ENCODE data around the gene TBC1D19. TPM values are rescaled to one million over a fixed set of nuclear protein-coding genes. Genes with fewer than 3 reads are reported as not detected.
"Not testable (repeated sequence)": the region's sequence is repeated elsewhere in the genome, so short reads cannot be mapped to it uniquely, and the experiment has no call there.

Gene TBC1D19
- total and polyA plus RNA-seq, 4 donors: 2.1 to 41.6 (median 8.3) TPM

- TF ChIP-seq CTCF (IDR thresholded peaks at IDR 0.05; ENCODE audit: control extremely low read depth, extremely low read depth): no peak
- Histone ChIP-seq H3K9me3 (ENCODE audit: control insufficient read depth in 4 of 4, insufficient read depth in 3 of 4, low read length in 3 of 4) (no peaks in the 10 kb centered on the region), H3K4me1 (ENCODE audit: control insufficient read depth in 5 of 5, insufficient read depth in 5 of 5, low read length in 5 of 5) (peaks cover 0 to 27% (median 0%) of the 10 kb centered on the region in 5 donors), H3K27ac (ENCODE audit: low read depth in 1 of 2, low read length in 1 of 2) (no peak overlapping the region), H3K36me3 (ENCODE audit: control insufficient read depth in 4 of 4, insufficient read depth in 4 of 4, low read length in 4 of 4) (no peaks in the 10 kb centered on the region), H3K27me3 (ENCODE audit: control insufficient read depth in 3 of 3, insufficient read depth in 3 of 3, low read length in 2 of 3) (no peaks in the 10 kb centered on the region), H3K9ac (ENCODE audit: insufficient read depth in 1 of 2, low read length in 2 of 2) (peak overlapping the region in 1 of 2 donors; percentile 4), H3K4me3 (no peak overlapping the region)
- ATAC-seq (ENCODE audit: insufficient read depth, low FRiP score) (peak; percentile 6), DNase-seq (peak; percentile 78 to 91 (median 88))
- WGBS, 2 donors: 48 to 72% methylated on average over 7 of the region's 7 CpGs
Measured at GRCh38 chr4:26576231-26576739, 7.6 kb upstream of the TBC1D19 start.

GRCh38 chr4:26577066-26577465 lies 6.8 kb upstream of the TBC1D19 start:
- Histone ChIP-seq H3K4me3 (no peak overlapping the region), H3K27me3 (ENCODE audit: control insufficient read depth in 3 of 3, insufficient read depth in 3 of 3, low read length in 2 of 3) (no peaks in the 10 kb centered on the region), H3K36me3 (ENCODE audit: control insufficient read depth in 4 of 4, insufficient read depth in 4 of 4, low read length in 4 of 4) (no peaks in the 10 kb centered on the region), H3K4me1 (ENCODE audit: control insufficient read depth in 5 of 5, insufficient read depth in 5 of 5, low read length in 5 of 5) (peaks cover 0 to 27% (median 0%) of the 10 kb centered on the region in 5 donors), H3K9me3 (ENCODE audit: control insufficient read depth in 4 of 4, insufficient read depth in 3 of 4, low read length in 3 of 4) (no peaks in the 10 kb centered on the region), H3K9ac (ENCODE audit: insufficient read depth in 1 of 2, low read length in 2 of 2) (no peak overlapping the region), H3K27ac (ENCODE audit: low read depth in 1 of 2, low read length in 1 of 2) (no peak overlapping the region)
- no peak for TF ChIP-seq CTCF (IDR thresholded peaks at IDR 0.05; ENCODE audit: control extremely low read depth, extremely low read depth)
- DNase-seq (peak in 1 of 3 donors; percentile 24), ATAC-seq (ENCODE audit: insufficient read depth, low FRiP score) (no peak)
- 79 to 80% methylated on average over 2 of the region's 2 CpGs for WGBS, 2 donors

DNA sequence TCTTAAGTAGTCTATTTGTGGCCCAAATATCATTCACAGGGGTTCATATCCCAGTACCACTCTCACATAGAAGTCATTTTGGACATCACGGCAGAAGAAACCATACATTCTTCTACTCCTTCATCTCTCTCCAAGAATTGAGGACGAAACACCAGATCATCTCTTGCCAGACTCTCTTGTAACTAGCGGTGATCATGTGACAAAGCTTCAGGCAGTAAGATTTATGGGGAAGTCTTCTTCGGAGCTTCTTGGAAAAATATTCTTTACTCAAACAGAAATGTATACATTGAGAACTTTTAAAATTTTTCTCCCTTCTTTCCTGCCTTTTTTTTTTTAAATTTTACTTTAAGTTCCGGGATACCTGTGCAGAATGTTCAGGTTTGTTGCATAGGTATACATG lies 4.7 kb upstream of the TBC1D19 start:
- DNase-seq: no peak
- TF ChIP-seq CTCF (IDR thresholded peaks at IDR 0.05; ENCODE audit: control extremely low read depth, extremely low read depth): no peak
- Histone ChIP-seq H3K9me3 (ENCODE audit: control insufficient read depth in 4 of 4, insufficient read depth in 3 of 4, low read length in 3 of 4) (no peaks in the 10 kb centered on the region), H3K9ac (ENCODE audit: insufficient read depth in 1 of 2, low read length in 2 of 2) (no peak overlapping the region), H3K27me3 (ENCODE audit: control insufficient read depth in 3 of 3, insufficient read depth in 3 of 3, low read length in 2 of 3) (no peaks in the 10 kb centered on the region), H3K4me1 (ENCODE audit: control insufficient read depth in 5 of 5, insufficient read depth in 5 of 5, low read length in 5 of 5) (peaks cover 0 to 27% (median 0%) of the 10 kb centered on the region in 5 donors), H3K4me3 (no peak overlapping the region), H3K36me3 (ENCODE audit: control insufficient read depth in 4 of 4, insufficient read depth in 4 of 4, low read length in 4 of 4) (no peaks in the 10 kb centered on the region), H3K27ac (ENCODE audit: low read depth in 1 of 2, low read length in 1 of 2) (no peak overlapping the region)
- WGBS, 2 donors: 96 to 97% methylated on average over 5 of the region's 5 CpGs
- ATAC-seq (ENCODE audit: insufficient read depth, low FRiP score): no peak

DNA sequence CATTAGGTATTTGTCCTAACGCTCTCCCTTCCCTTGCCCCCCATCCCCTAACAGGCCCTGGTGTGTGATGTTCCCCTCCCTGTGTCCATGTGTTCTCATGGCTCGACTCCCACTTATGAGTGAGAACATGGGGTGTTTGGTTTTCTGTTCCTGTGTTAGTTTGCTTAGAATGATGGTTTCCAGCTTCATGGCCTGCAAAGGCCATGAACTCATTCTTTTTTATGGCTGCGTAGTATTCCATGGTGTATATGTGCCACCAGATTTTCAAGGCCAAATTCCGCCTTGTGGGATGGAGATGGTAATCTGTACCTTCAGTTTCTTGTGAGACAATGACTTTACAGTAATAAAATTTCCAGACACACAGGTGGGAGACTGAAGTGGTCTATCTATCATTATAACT lies 2.5 kb upstream of the TBC1D19 start:
- not testable (repeated sequence) for H3K9me3 ChIP-seq (ENCODE audit: control insufficient read depth in 4 of 4, insufficient read depth in 3 of 4, low read length in 3 of 4); DNase-seq; ATAC-seq (ENCODE audit: insufficient read depth, low FRiP score); H3K4me3 ChIP-seq; H3K9ac ChIP-seq (ENCODE audit: insufficient read depth in 1 of 2, low read length in 2 of 2); H3K36me3 ChIP-seq (ENCODE audit: control insufficient read depth in 4 of 4, insufficient read depth in 4 of 4, low read length in 4 of 4); H3K27me3 ChIP-seq (ENCODE audit: control insufficient read depth in 3 of 3, insufficient read depth in 3 of 3, low read length in 2 of 3); H3K27ac ChIP-seq (ENCODE audit: low read depth in 1 of 2, low read length in 1 of 2)
- WGBS, 2 donors: 94 to 99% methylated on average over 4 of the region's 4 CpGs
- peaks cover 0 to 18% (median 3%) of the 10 kb centered on the region in 5 donors for H3K4me1 ChIP-seq (ENCODE audit: control insufficient read depth in 5 of 5, insufficient read depth in 5 of 5, low read length in 5 of 5)
